LNCaP clone FGC (cell line): ENCODE data around the gene DCAF10.
"Not testable (repeated sequence)": the region's sequence is repeated elsewhere in the genome, so short reads cannot be mapped to it uniquely, and the experiment has no call there.

Source experiments
- DNase-seq: peaks from one replicate; pipeline ENCODE4 v3.0.0-alpha.2; 2011; ENCODE audit warnings: low read depth
- H3K4me3 ChIP-seq: 2 replicates; pipeline ENCODE4 v1.5.1; 2011; ENCODE audit warnings: mild to moderate bottlenecking, low read depth, low read length, control low read depth
- TF ChIP-seq, protein P1 (sequence below): IDR thresholded peaks from 2 replicates; pipeline ENCODE4 v1.5.1; 2012; ENCODE audit warnings: mild to moderate bottlenecking; ENCODE audit not compliant: control insufficient read depth, insufficient read depth; ENCODE audit errors: extremely low read depth

Gene DCAF10

DNA sequence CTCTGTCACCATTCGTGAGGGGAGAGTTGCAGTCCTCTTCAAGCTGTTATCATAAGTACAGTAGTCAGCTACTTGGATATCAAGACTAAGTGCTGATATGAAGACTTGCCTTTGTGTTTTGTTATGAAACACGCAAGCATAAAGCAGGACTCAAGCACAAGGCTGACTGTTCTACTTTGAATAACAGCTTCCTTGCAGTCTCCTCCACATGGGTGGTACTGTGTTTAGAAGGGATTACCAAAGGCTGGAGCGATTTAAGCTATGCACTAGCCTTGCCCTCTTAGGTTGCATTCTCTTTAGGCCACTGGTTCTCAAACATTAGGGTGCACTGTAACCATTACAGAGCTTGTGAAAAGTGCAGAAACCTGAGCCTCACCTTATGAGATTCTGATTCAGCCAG is 61.9 kb downstream of the DCAF10 start:
- TF ChIP-seq, protein P1, sequence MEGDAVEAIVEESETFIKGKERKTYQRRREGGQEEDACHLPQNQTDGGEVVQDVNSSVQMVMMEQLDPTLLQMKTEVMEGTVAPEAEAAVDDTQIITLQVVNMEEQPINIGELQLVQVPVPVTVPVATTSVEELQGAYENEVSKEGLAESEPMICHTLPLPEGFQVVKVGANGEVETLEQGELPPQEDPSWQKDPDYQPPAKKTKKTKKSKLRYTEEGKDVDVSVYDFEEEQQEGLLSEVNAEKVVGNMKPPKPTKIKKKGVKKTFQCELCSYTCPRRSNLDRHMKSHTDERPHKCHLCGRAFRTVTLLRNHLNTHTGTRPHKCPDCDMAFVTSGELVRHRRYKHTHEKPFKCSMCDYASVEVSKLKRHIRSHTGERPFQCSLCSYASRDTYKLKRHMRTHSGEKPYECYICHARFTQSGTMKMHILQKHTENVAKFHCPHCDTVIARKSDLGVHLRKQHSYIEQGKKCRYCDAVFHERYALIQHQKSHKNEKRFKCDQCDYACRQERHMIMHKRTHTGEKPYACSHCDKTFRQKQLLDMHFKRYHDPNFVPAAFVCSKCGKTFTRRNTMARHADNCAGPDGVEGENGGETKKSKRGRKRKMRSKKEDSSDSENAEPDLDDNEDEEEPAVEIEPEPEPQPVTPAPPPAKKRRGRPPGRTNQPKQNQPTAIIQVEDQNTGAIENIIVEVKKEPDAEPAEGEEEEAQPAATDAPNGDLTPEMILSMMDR: no peak
- no peak overlapping the region for H3K4me3 ChIP-seq
- DNase-seq: no peak

DNA sequence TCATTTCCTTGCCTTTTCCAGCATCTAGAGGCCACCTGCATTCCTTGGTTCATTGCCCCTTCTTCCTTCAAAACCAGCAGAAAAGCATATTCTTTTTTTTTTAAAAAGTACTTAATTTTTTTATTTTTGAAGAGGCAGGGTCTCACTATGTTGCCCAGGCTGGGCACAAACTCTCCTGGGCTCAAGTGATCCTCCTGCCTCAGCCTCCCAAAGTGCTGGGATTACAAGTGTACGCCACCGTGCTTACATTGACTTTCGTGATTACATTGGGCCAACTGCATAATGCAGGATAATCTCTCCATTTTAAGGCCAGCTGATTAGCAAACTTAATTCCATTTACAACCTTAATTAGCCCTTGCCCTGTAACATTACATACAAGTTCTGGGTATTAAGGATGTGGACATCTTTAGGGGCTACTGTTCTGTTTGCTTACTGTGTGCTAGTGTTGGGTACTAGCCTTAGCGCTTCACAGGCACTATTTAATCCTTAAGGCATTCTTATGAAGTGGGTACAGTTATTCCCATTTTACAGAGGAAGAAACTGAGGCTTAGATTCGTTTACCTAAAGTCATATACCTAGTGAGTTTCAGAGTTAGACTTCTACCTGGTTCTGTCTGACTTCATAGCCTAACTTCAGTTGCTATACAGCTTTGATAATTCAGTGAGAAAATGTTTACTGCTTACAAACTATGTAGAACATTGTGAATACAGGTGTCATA is 69.6 kb downstream of the DCAF10 start:
- DNase-seq: no peak
- TF ChIP-seq, protein P1: no peak
- H3K4me3 ChIP-seq: no peak overlapping the region

DNA sequence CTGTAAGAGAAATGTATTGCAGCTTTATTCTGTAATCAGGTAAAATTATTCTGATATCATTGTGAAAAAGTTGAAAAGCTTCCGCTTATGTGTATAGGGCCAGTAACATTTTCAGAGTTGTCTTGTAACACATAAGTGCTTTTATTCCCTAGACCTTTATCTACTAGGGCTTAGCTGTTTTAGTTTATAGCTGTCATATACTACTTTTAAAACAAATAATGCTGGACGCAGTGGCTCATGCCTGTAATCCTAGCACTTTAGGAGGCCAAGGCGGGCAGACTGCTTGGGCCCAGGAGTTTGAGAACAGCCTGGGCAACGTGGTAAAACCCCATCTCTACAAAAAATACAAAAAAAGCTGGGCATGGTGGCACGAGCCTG is 70.2 kb downstream of the DCAF10 start:
- no peak overlapping the region for H3K4me3 ChIP-seq
- peak; percentile 22 for DNase-seq
- TF ChIP-seq, protein P1: no peak

DNA sequence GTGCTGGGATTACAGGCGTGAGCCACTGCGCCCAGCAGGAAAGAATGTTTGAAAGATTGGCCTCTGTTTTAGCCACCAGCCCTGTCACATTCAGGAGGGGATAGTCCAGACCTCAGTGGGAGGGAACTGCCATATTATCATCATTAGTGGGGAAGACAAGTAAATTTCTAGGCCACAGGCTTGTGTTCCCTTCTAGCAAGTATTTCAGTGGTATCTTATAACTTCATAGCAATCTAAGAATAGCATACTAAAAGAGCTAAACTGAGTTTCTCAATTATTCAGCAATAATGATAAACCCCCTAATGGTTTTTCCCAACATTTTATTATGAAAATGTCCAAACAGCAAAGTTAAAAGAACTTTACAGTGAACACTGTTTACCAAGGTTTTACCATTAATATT is 73.4 kb downstream of the DCAF10 start:
- H3K4me3 ChIP-seq: no peak overlapping the region
- TF ChIP-seq, protein P1: no peak
- no peak for DNase-seq

DNA sequence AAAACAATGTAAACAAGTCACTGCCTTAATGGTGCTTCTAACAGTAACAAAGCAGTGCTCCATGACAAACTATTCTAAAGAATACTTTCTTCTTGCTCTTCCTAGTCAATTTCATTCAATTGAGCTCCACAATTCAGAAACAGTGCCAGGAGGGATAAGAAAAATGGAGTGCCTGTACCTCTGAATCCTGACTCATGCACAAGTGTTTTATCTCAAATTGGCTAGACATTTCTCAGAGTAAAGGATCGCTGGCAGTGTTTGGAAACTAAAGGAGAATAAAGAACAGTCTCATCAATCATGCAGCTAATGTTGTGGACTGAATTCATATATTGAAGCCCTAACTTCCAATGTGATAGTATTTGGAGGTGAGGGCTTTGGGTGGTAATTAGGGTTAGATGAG is 75.8 kb downstream of the DCAF10 start:
- DNase-seq: no peak
- H3K4me3 ChIP-seq: no peak overlapping the region
- TF ChIP-seq, protein P1: no peak

DNA sequence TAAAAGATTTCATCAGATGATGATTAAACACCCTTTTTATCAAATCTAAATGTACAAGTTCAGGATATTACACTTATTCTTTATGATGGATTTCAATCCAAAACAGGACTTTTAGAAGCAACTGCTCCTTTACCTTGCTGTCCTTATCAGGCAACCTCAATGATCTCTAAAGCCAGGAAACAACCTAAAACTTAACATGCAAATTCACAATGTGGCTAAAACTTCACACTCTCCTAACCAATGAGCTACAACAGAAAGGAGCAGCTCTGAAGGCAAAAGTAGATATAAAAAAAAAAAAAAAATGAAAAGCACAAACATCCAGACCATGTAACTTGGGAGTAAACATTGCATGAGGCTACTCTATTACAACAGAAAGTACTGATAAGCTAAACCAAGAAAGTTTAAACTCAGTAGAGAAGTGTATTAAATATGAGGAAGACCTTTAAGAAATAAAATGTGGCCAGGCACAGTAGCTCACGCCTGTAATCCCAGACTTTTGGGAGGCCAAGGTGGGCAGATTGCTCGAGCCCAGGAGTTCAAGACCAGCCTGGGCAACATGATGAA is 80.4 kb downstream of the DCAF10 start:
- no peak for DNase-seq
- no peak overlapping the region for H3K4me3 ChIP-seq
- TF ChIP-seq, protein P1: no peak

DNA sequence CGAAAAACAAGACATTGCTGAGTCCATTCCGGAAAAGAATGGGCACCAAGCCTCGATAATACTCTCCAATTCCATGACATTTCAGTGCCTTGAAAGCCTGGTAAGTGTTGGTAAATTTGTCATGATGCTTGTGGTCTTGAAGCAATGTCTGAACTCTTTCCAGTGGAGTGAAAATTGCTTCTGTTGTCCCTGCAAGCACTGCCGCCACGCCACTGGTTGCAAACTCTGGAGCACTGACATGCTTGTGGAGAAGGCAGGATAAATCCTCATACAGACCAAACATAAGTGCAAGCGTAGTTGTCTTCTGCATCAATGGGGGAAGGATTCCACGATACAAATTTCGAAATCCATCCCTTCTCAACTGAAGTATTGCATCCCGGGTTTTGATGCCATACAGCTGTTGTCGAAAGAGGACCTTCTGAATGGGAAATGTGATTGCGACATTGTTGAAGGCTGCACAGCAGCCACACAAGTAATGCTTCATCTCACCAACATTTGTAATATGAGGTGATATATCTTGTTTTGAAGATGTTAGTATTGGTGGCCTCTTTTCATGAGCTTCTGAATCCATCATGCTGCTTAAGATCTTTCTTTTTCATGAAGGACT is 87.5 kb downstream of the DCAF10 start:
- not testable (repeated sequence) for H3K4me3 ChIP-seq, DNase-seq
